ENCODE data around the gene BOLA3.
"Not testable (repeated sequence)": the region's sequence is repeated elsewhere in the genome, so short reads cannot be mapped to it uniquely, and the experiment has no call there.

The BOLA3 gene

GRCh38 chr2:74147727-74148456 lies at the start of gene BOLA3:
Gene BOLA3 (minus strand): TSS chr2:74147912. CDS start chr2:74147874, 38 bp downstream.
- peak; percentile 89 for DNase-seq

DNA sequence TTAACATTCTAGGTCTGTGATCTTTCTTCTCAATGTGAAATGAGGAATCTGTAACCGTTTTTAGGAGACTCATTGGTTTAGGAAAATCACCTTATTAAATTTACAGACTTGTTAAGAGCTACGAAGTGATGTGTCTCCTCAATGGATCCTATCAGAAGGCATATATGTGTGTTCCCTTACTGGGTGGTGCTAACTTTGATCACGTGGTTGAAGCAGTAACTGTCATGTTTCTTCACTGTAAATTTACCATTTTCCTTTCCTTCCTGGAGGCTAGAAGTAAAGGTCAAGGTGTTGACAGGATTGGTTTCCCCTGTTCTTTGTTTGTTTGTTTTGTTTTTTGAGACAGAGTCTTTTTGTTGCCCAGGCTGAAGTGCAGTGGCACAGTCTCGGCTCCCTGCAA lies 49.3 kb upstream of the BOLA3 start:
- DNase-seq, result no peak

- no peak for DNase-seq
Observed at GRCh38 chr2:74194799-74195198, 47.1 kb upstream of the BOLA3 start.

GRCh38 chr2:74191596-74192380 lies 44.1 kb upstream of the BOLA3 start:
- DNase-seq, result peak; percentile 37

- DNase-seq, result no peak
Observed at GRCh38 chr2:74188696-74189095, 41.0 kb upstream of the BOLA3 start.

GRCh38 chr2:74188018-74188601 lies 40.4 kb upstream of the BOLA3 start:
- DNase-seq, result peak; percentile 37

GRCh38 chr2:74186706-74187105 lies 39.0 kb upstream of the BOLA3 start:
- not testable (repeated sequence) for DNase-seq

DNA sequence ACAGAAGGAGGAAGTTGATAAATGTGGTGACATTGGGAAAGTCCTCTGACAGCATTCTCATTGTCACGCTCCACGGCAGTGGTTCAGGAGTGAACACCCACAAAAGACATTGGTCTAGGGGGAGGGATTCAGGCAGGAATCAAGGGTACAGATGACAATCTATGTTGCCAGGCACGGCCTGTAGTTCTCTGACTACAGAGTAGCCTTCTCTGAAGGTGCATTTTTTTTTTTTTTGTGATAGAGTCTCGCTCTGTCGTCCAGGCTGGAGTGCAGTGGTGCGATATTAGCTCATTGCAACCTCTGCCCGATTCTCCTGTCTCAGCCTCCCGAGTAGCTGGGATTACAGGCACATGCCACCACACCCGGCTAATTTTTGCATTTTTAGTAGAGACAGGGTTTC lies 38.3 kb upstream of the BOLA3 start:
- DNase-seq, result no peak

DNA sequence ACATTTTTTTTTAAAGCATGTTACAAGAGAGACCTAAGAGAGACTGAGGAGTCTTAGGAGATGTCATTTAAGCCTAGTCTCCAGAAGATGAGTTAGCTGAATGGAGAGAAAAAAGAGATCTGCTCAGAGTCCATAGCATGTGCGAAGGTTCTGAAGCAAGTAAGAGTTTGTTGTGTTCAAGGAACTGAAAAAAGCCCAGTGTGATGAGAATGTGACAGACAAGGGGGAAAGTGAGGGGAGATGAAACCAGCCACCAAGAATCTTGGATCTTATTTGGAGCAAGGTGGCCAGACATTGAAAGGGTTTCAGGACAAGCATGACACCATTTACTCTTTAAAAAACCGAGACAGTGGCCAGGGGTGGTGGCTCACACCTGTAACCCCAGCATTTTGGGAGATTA lies 36.2 kb upstream of the BOLA3 start:
- DNase-seq, result no peak

DNA sequence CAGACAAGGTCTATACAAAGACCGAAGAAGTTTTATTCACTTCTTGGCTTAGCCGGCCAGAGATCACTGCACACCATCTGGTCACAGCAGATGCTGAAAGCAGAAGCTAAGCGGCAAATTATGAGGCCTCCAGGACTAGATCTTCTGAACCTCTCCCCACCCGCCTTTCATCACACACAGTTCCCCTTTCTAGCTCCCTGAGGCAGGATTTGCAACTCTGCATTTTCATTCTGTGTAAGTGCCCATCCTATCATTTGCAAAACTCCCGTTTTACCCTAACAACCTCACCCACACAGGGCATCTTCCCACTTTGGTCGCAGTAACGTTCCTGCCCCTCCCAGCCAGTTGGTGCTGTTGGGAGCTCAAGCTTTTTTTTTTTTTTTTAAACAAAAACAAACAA lies 34.0 kb upstream of the BOLA3 start:
- peak; percentile 39 for DNase-seq

DNA sequence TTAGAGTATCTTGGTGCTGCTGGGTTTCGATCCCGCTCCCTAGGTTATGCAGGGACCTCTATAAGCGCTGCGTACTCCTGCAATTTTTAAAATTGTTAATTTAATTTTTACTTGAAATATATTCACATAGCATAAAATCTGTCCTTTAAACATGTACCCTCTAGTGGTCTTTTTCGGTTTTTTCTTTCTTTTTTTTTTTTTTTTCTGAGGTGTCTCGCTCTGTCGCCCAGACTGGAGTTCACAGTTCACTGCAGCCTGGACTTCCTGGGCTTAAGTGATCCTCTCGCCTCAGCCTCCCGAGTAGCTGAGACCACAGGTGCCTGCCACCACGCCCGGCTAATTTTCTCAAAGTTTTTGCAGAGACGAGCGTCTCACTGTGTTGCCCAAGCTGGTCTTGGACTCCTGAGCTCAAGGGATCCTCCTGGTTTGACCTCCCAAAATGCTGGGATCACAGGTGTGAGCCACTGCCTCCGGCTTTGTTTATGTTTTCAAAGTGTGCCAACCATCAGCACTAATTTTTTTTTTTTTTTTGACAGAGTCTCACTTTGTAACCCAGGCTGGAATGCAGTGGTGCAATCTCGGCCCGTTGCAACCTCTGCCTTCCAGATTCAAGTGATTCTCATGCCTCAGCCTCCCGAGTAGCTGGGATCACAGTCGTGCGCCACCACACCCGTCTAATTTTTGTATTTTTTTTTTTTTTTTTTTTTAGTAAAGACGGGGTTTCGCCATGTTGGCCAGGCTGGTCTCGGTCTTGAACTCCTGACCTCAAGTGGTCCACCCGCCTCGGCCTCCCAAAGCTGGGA lies 31.6 kb upstream of the BOLA3 start:
- DNase-seq, result peak; percentile 42

DNA sequence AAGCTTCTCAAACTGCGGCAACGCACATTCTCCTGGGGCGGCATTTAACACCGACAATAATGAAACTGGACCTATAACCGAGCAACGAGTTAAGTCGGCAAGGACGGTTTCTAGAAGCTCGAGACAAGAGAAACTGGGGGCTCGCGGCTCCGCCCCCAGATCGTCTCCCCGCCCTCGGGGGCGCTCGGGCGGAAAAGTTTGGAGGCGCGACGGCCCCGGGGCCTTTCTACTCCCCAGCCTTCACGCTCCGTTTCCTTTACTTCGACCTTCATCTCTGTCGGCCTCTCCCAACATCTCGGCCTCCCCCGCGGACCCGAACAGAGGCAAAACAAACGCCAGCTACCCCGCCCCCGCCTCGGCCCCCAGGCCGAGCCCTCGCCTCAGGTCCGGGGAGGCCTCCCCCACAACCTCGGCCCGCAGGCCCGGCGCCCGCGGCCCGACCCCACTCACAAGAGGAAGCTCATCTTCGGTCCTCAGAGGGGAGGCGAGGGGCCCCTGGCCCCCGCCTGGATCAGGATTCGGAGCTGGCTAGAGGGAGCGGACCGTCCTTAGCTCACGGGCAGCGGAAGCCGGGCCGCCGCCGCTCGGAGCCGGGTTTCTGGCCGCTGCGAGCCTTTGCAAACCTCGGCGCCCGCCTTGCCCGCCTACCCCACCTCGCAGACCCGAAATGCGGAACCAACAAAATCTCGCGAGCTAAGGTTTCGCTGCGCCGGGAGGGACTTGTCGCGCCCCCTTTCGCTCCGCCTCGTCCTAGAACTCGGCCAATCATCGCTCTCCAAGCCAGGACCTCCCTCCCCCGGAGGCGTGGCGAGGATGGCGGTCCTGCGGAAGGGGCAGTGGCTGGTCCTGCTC lies 30.7 kb upstream of the BOLA3 start, which contains the start of gene MOB1A:
Gene MOB1A, minus strand, starts transcription at position 669 of the 852 bp plus-strand sequence. Its CDS starts 205 bp downstream, at position 464.
- peak; percentile 97 for DNase-seq

DNA sequence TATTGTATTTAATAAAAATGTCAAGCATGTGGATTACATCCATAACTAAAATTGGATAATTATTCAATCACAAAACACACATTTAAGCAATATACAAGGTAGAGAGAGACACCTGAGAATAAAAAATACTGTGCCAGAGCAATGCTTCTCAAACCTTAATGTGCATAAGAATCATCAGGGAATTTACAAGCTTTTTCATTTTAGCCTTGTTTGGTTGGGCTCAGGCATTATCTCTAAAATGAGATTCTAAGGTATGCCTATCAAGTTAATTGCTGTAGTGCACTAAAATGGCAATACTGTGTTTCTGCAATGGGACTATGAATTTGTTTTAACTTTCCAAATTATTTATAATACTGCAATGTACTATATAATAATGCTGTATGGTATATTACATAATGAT lies 30.0 kb upstream of the BOLA3 start:
- DNase-seq, result no peak

DNA sequence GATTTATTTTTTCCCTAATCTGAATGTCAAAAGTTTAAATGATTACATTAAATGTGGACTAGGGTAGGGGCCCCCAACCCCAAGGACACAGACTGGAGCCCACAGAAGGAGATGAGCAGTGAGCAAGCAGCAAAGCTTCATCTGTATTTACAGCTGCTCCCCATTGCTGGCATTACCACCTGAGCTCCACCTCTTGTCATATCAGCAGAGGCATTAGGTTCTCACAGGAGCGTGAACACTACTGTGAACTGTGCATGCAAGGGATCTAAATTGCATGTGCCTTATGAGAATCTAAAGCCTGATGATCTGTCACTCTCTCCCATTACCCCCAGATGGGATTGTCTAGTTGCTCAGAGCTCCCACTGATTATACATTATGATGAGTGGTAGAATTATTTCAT lies 27.2 kb upstream of the BOLA3 start:
- DNase-seq, result no peak

DNA sequence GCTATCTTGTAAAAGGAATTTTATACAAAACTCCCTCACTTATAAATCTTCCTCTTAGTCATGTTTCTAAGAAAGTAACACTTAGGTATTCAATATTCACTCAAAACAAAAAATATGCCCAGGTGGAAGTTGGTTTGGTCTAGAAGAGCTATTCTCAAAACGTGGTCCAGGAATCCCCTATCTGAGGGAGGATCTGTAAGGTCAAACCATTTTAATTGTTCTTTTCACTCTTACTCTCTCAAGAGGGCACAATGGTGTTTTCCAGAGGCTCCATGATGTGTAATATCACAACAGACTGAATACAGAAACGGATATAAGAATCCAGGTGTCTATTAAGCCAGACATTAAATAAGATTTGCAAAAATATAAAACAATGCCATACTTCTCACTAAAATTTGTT lies 21.0 kb upstream of the BOLA3 start:
- DNase-seq, result no peak

DNA sequence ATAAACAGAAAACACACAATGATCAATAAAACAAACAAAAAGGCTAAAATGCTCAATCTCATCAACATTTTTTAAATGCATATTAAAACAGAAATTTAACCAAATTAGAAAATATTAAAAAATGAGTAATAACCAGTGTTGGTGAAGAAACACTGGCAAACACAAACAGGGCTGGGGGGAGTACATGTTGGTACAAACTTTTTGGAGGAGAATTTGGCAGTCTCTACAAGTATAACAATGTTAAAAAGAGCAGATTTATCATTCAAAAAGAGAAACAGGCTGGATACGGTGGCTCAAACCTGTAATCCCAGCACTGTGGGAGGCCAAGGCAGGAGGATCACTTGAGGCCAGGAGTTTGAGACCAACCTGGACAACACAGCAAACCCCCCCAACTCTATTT lies 17.0 kb upstream of the BOLA3 start:
- no peak for DNase-seq

DNA sequence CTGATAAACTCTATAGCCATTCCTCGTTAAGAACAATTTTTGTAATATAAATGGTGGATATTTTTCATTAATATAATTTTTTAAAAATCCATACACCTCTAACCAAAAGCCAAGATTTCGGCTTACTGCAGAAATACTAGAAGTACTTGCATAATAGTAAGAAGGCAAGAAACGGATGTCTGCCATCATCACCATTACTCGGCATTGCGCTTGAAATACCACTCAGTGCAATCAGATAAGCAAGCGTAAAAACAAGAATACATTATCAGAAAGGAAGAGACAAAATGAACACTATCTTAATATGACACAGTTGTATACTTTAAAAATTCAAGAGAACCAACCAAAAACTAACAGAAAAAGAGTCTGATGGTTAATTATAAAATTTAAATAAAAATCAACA lies 15.2 kb upstream of the BOLA3 start:
- DNase-seq, result no peak

DNA sequence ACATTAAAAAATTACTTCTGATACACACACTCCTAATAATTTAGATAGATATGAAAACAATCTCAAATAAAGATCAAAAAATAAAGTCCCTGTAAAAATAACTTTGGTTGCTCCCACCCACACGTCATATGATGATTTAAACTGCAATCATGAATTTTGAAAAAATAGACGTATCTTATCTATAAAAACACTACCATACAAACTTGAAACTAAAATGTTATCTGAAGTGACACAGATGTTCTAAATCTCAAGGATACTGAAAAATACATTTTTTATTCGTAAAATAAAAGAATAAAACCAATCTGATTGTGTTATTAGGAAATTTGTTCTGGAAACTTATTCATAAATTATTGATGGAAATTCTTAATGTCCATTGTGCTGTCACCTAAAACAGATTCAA lies 8.1 kb upstream of the BOLA3 start:
- no peak for DNase-seq

GRCh38 chr2:74152954-74153353 lies 5.2 kb upstream of the BOLA3 start:
- no peak for DNase-seq

DNA sequence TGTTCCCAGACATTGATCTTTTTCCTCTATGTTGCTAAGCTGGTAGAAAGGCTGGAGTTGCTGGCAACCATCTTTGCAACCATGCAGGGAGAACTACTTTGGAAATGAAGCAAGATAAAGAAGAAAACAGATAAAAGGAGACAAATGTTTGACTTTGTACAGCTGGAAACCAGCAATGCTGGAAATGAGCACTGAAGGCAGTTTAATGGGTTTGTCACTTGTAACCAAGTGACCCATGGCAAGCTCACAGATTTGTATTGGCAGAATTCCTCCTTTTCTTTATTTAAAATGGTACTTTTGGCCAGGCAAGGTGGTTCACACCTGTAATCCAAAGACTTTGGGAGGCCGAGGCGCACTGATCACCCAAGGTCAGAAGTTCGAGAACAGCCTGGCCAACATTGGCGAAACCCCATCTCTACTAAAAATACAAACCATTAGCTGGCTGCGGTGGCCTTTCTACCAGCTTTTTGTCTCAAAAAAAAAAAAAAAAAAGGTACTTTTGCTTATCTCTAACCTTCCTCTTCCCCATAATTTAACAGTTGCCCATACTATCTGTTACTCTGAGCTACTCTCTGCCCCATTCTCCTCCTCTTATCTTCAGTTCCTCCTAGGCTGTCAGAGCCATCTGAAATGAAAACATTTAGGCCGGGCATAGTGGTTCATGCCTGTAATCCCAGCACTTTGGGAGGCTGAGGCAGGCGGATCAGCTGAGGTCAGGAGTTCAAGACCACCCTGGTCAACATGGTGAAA lies 2.0 kb upstream of the BOLA3 start:
- DNase-seq, result no peak

DNA sequence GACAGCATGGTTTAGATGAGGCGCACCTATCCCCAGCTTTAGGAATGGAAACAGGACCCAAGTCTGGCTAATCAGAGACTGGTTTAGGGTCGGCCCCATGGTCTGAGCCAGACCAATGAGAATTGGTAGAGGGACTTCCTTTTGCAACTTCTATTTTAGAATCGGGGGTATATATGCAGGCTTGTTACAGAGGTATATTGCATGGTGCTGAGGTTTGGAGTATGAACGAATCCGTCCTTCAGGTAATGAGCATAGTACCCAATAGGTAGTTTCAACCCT lies 1.5 kb upstream of the BOLA3 start:
- DNase-seq, result no peak
